B cell (primary cell): ENCODE data around the gene SNX10. TPM values are rescaled to one million over a fixed set of nuclear protein-coding genes. Genes with fewer than 3 reads are reported as not detected.

Experiments used
- ATAC-seq: fragments of 200-7000 bp; cut with Tn5 transposase; one replicate; pipeline ENCODE4 v1.10.0; 2021; ENCODE audit warnings: low read depth, mild to moderate bottlenecking, moderate number of reproducible peaks, moderate library complexity
- CTCF ChIA-PET: fragments of 350-600 bp; sonication (Branson Sonifier 250); formaldehyde crosslinking; loops from one replicate; lab custom pipeline; 2021; ENCODE audit warnings: antibody characterized with exemption, inconsistent platforms; lab: Charles Lee
- POLR2A ChIA-PET: fragments of 350-600 bp; sonication (Branson Sonifier 250); formaldehyde crosslinking; loops from one replicate; lab custom pipeline; 2021; ENCODE audit warnings: antibody characterized with exemption; lab: Charles Lee
- DNase-seq: peaks from one replicate; pipeline ENCODE4 v3.0.0; 2013
- H2AFZ ChIP-seq: 2 replicates; pipeline ENCODE4 v1.6.1; 2012; ENCODE audit warnings: mild to moderate bottlenecking, low read depth, low read length; ENCODE audit not compliant: insufficient read depth, poor library complexity, severe bottlenecking
- H3K27ac ChIP-seq, 2 donors: 1 replicate in 1 of 2; 2 replicates in 1 of 2; pipeline ENCODE4 v1.5.1; 2012 to 2013; ENCODE audit warnings: low read length in 2 of 2, mild to moderate bottlenecking in 2 of 2, moderate library complexity in 1 of 2
- H3K27me3 ChIP-seq, 4 experiments: fragments of 200-600 bp in 1 of 4; sonication (generic) in 1 of 4; replicated peaks in 1 of 4; 1 replicate in 2 of 4; 2 replicates in 2 of 4; pipeline versions ENCODE4 v1.6.1 to v1.7.0; 2013 to 2016; ENCODE audit warnings: low read length in 3 of 4, mild to moderate bottlenecking in 2 of 4, mixed read lengths in 1 of 4, moderate library complexity in 1 of 4; ENCODE audit not compliant: insufficient read depth in 4 of 4, control insufficient read depth in 3 of 4; ENCODE audit errors: control extremely low read depth in 1 of 4
- H3K36me3 ChIP-seq, 2 experiments: replicated peaks in 1 of 2; 1 replicate in 1 of 2; 2 replicates in 1 of 2; pipeline versions ENCODE4 v1.6.1 to v1.7.1; 2013; ENCODE audit warnings: low read length in 1 of 2; ENCODE audit not compliant: insufficient read depth in 2 of 2, control insufficient read depth in 1 of 2; ENCODE audit errors: control extremely low read depth in 1 of 2, extremely low read depth in 1 of 2
- H3K4me1 ChIP-seq, 2 donors: fragments of 200-600 bp in 1 of 2; sonication (generic) in 1 of 2; 1 replicate in 1 of 2; 2 replicates in 1 of 2; pipeline versions ENCODE4 v1.5.1 to v1.6.1; 2013 to 2017; ENCODE audit warnings: low read length in 2 of 2; ENCODE audit not compliant: control insufficient read depth in 2 of 2, insufficient read depth in 2 of 2
- H3K4me2 ChIP-seq: replicated peaks from 2 replicates; pipeline ENCODE3; 2012; ENCODE audit warnings: mild to moderate bottlenecking, low read depth, low read length; ENCODE audit not compliant: poor library complexity, severe bottlenecking
- H3K4me3 ChIP-seq, 5 experiments: fragments of 200-600 bp in 1 of 5; sonication (generic) in 1 of 5; 1 replicate in 3 of 5; 2 replicates in 2 of 5; pipeline versions ENCODE4 v1.5.1 to v1.7.0; 2011 to 2016; ENCODE audit warnings: low read length in 4 of 5, mild to moderate bottlenecking in 4 of 5, low read depth in 2 of 5, control low read depth in 1 of 5, moderate library complexity in 1 of 5; ENCODE audit not compliant: insufficient read depth in 1 of 5; ENCODE audit errors: control extremely low read depth in 1 of 5, extremely low read depth in 1 of 5
- H3K79me2 ChIP-seq: fragments of 200-600 bp; sonication (generic); one replicate; pipeline ENCODE4 v1.6.0; 2016; ENCODE audit warnings: low read length; ENCODE audit not compliant: control insufficient read depth, insufficient read depth
- H3K9ac ChIP-seq: fragments of 200-600 bp; sonication (generic); 2 replicates; pipeline ENCODE4 v1.6.1; 2017; ENCODE audit warnings: mild to moderate bottlenecking, low read length, moderate library complexity
- H3K9me3 ChIP-seq, 3 donors: one replicate each; pipeline versions ENCODE4 v1.6.1 to v1.7.1; 2013; ENCODE audit warnings: low read length in 2 of 3; ENCODE audit not compliant: control insufficient read depth in 2 of 3, insufficient read depth in 1 of 3; ENCODE audit errors: control extremely low read depth in 1 of 3
- H4K20me1 ChIP-seq: 2 replicates; pipeline ENCODE4 v1.6.0; 2012; ENCODE audit warnings: mild to moderate bottlenecking, low read length; ENCODE audit not compliant: insufficient read depth, control insufficient read depth, poor library complexity, severe bottlenecking
- H3K27ac Mint-ChIP-seq: one replicate; pipeline ENCODE4 v1.8.0; 2021; ENCODE audit warnings: mixed read lengths
- H3K27me3 Mint-ChIP-seq: one replicate; pipeline ENCODE4 v1.8.0; 2021; ENCODE audit warnings: mixed read lengths
- H3K4me1 Mint-ChIP-seq: one replicate; pipeline ENCODE4 v1.8.0; 2021; ENCODE audit warnings: mixed read lengths
- H3K4me3 Mint-ChIP-seq: one replicate; pipeline ENCODE4 v1.8.0; 2021; ENCODE audit warnings: mixed read lengths
- H3K9me3 Mint-ChIP-seq: one replicate; pipeline ENCODE4 v1.8.0; 2022; ENCODE audit warnings: mixed read lengths; ENCODE audit not compliant: insufficient read depth
- CTCF ChIP-seq: fragments of 200-600 bp; IDR thresholded peaks from one replicate; pipeline ENCODE4 v1.8.0; 2022; ENCODE audit warnings: antibody characterized with exemption, mild to moderate bottlenecking
- EZH2 ChIP-seq: IDR thresholded peaks from 2 replicates; pipeline ENCODE4 v1.6.1; 2012; ENCODE audit warnings: borderline replicate concordance, low read depth, mild to moderate bottlenecking, moderate library complexity, low read length; ENCODE audit not compliant: insufficient read depth, poor library complexity, severe bottlenecking
- WGBS: methylation state at CpG from one replicate; pipeline ENCODE4 v1.1.5; 2013; ENCODE audit warnings: missing lambda C conversion rate; ENCODE audit not compliant: insufficient coverage; 5-methylcytosine and 5-hydroxymethylcytosine counted together
- intact Hi-C: fragments of 100-400 bp; cut with micrococcal nuclease; formaldehyde crosslinking; loops from one replicate; pipeline ENCODE4 v1.10.0; 2022
- polyA plus RNA-seq: library from polyadenylated mRNA; depleted of rRNA; stranded (reverse); fragments of >200 nt; gene quantifications from 2 replicates; pipeline ENCODE4 v1.2.3, GENCODE V29; 2012
- total RNA-seq, 2 donors: library from RNA; stranded (reverse); fragments of 120-200 nt in 1 of 2; gene quantifications; 1 replicate in 1 of 2; 2 replicates in 1 of 2; pipeline versions ENCODE4 v1.2.3 to v1.2.4, GENCODE V29; 2013 to 2022

The SNX10 gene
- total and polyA plus RNA-seq, 2 donors (not counting 1 experiment from before 2014, with no cell fraction given) = 26.5 to 29.2 TPM

DNA sequence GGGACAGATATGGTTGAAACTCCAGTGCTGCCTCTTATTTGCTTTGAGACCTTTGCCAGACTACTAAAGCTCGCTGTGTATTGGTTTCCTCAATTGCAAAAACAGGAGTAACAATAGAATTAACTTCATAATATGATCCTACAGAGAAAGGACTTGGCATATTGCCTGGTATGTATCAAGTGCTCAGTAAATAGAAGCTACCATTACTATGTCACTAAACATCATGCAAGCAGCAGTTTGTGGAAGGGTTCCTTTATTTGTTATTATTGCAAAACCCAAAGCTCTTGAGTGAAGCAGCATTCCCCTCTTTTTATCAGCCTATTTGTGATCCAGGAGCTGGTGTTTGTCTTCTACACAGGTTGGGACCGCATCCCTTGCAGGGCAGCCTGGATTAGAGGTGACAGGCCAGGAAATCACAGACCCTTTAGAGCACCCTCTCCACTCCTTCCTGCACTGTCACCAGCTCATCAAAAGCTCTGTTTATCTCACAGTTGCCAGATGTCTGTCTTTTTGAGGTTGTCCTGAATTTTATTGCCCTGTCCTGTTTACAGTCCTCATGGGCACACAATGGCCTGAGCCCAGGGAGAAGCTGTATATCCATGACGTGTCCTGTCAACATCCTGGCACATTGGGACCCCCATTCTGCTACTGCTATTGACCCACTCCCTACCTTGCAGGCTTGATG is 121.5 kb downstream of the SNX10 start:
- WGBS = 88% methylated on average over 1 of the region's 3 CpGs
- Histone ChIP-seq H3K9me3 (peaks cover 0 to 3% (median 0%) of the 10 kb centered on the region in 3 donors), H3K27ac (no peak overlapping the region), H3K79me2 (no peaks in the 10 kb centered on the region), H3K27me3 (no peaks in the 10 kb centered on the region), H4K20me1 (no peaks in the 10 kb centered on the region), H3K36me3 (no peaks in the 10 kb centered on the region), H3K9ac (no peak overlapping the region), H3K4me2 (no peak overlapping the region), H2AFZ (no peak overlapping the region), H3K4me1 (no peaks in the 10 kb centered on the region), H3K4me3 (no peak overlapping the region)
- POLR2A ChIA-PET = no interaction called here
- intact Hi-C loops = no loop called here
- DNase-seq = no peak
- no peak for ATAC-seq
- H3K27ac Mint-ChIP-seq = no peak overlapping the region
- no peak overlapping the region for H3K4me3 Mint-ChIP-seq
- no peaks in the 10 kb centered on the region for H3K4me1 Mint-ChIP-seq
- TF ChIP-seq CTCF (no peak), EZH2 (no peak)
- H3K27me3 Mint-ChIP-seq = no peaks in the 10 kb centered on the region
- no peaks in the 10 kb centered on the region for H3K9me3 Mint-ChIP-seq
- CTCF ChIA-PET = interaction anchor here (0.8 to 1.6 kb wide), 3 partner anchors 36 to 47 kb away, joined by 3 read pairs; no protein-coding TSS in a partner anchor

DNA sequence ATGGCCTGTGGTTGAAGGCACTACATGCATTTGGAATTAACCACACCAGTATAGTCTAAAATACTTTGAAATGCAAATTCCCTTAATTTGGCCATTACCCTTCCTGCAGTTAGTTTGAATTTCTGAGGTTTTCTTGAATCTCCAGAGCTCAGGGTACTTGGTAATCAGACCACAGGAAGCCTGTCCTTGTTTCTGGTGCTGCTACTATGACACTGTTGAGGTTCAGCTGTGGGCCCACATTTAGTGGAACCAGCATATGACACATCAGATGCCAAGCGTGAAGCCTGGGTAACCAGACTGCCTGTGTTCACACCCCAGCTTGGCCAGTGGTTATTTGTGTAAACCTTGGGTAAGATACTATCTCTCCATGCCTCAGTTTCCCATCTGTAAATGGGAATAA is 124.3 kb downstream of the SNX10 start:
- Mint-ChIP-seq H3K4me1 (peaks cover 2% of the 10 kb centered on the region), H3K27ac (no peak overlapping the region), H3K27me3 (no peaks in the 10 kb centered on the region), H3K9me3 (no peaks in the 10 kb centered on the region), H3K4me3 (no peak overlapping the region)
- no peaks in the 10 kb centered on the region for H3K79me2 ChIP-seq
- H3K4me1 ChIP-seq = no peaks in the 10 kb centered on the region
- TF ChIP-seq CTCF (no peak), EZH2 (no peak)
- ATAC-seq (no peak), DNase-seq (no peak)
- H3K4me2 ChIP-seq = no peak overlapping the region
- H3K4me3 ChIP-seq = no peak overlapping the region
- no peaks in the 10 kb centered on the region for H3K9me3 ChIP-seq
- no CpG with 5 or more reads among the region's 1 CpG for WGBS
- no peak overlapping the region for H3K27ac ChIP-seq
- ChIA-PET CTCF (no interaction called here), POLR2A (no interaction called here)
- H4K20me1 ChIP-seq = no peaks in the 10 kb centered on the region
- no peak overlapping the region for H2AFZ ChIP-seq
- intact Hi-C loops = no loop called here
- H3K36me3 ChIP-seq = no peaks in the 10 kb centered on the region
- H3K9ac ChIP-seq = no peak overlapping the region
- peaks cover 0 to 2% (median 0%) of the 10 kb centered on the region in 4 experiments for H3K27me3 ChIP-seq
